NK-92 (cell line): ENCODE measurements around the gene TMEM229B.

ENCODE experiments used
- DNase-seq: peaks from one replicate; lab custom pipeline; 2025; ENCODE audit not compliant: unreplicated experiment; lab: John Stamatoyannopoulos, UW

The TMEM229B gene

DNA sequence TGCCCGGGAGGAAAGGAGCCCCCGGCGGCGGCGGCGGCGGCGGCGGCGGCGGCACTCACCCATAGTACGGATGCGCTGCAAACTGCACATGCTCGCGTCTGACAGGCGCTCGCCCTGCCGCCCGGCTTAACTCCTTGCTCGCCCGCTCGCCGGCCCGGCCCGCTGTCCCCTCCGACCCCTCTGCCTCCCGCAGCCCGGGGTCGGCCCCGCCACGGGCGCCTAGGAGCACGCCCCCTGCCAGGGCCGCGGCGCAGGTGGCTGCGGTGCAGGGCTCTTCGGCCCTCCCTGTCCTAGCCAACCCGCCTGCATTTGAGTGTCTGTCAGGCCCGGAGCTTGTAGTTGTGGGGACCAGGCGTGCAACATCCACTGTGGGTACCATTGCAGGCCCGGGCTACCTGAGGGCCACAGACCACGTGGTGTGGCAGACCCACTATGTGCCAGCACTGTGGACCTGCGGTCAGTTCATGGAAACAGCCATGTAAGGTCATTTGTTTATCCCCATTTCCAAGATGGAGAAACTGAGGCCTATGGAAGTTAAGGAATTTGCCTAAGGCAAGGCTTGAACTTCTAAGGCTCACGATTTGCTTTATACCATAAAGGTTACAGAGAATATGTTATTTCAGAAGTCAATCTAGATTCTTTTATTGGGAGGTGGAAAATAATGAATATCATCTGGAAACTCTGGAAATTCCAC lies 27.0 kb upstream of the TMEM229B start:
- no peak for DNase-seq

GRCh38 chr14:67514650-67515385 lies 26.3 kb upstream of the TMEM229B start:
- no peak for DNase-seq

- DNase-seq: no peak
Measured at GRCh38 chr14:67514203-67514607, 25.7 kb upstream of the TMEM229B start.

DNA sequence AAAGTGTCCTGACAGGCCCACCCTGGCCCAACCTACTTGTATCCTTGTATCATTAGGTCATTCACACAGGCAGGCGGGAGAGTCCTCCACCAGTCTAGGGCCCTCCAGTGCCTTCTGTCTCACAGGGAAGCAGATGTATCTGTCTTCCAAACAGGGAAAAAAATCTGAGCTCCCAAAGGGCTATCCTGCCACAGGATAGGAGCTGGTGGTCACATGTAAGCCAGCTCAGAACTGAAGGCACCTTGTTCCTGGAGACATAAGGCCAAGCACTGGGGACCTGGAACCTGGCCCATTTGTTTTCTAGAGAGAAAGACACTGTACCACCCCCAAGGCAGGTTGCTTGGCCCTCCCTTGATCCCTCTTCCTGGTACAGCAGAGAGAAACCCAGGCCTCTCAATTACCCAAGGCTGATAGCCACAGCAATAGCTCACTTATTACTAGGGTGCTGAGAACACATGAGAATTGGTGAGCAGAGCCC lies 25.1 kb upstream of the TMEM229B start:
- no peak for DNase-seq

DNA sequence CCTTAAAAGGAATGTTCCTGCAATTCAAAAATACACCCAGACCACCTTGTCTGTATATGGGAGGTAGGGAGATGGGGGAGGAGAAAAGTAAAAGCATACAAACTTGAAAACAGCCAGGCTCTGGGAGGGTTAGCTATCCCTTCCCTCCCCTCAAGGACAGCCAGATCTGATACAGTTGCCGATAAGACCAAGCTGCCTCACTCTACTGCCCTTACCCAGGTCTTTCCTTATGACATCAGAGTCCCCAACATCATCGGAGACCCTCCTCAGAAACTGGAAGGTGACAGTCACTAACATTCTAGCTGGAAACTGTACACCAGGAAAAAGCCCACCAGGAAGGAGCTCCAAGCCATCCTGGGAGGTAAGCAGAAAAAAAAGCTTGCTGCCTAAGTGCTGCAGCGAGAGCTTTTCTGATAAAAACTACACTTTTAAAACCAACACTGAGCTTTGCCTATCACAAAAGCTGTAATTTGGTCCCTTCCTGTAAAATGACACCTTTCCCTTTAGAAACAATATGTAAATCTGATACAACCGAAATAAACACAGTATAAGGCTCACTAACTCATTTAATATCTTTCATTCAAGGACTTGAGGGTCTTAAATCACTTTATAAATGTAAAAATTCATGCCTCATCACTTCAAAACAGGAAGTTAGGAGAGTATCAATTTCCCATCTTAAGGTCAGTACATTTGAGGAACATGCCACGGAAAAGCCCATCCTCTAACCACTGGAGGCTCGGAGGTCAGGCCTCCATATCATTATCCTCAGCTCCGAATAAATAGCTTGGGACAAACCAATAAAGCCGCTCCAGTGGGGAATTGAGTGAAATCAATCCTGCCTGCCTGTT lies 24.2 kb upstream of the TMEM229B start:
- no peak for DNase-seq

DNA sequence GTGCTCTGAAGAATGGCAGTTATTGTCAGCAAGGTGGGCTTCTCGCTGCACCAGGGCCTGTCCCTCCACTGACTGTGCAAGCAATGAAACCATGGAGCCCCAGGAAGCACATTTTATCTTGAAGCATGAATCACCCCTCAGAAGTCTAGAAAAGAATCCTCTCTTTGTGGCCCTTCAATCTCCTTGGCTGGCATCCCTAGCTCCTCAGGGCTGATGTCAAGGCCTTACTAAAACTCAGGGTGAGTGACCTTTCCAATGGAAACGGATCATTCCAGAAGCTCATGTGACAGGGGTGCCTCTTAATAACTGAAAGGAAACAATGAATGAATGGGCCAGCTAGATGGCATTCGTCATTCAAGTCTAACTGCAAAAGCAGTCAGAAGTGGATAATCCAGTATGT lies 22.3 kb upstream of the TMEM229B start:
- DNase-seq: no peak

- DNase-seq: no peak
Measured at GRCh38 chr14:67510121-67510520, 21.6 kb upstream of the TMEM229B start.

DNA sequence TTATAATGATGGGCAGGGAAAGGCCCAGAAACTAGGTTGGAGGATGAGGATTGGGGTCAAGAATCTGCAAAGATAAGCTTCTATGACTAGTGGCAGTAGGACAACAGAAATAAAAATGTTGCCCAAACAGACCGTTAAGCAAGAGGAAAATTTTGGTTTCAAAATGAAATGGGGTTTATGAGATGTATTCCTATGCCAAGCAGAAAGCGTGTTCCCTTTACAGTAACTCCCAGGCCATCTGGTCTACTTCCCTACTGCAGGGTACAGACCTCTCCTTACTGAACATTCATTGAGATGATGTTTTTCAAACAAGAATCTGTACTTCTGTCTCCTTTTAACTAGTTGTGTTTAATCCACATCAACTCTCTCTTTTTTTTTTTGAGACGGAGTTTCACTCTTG lies 20.4 kb upstream of the TMEM229B start:
- no peak for DNase-seq

DNA sequence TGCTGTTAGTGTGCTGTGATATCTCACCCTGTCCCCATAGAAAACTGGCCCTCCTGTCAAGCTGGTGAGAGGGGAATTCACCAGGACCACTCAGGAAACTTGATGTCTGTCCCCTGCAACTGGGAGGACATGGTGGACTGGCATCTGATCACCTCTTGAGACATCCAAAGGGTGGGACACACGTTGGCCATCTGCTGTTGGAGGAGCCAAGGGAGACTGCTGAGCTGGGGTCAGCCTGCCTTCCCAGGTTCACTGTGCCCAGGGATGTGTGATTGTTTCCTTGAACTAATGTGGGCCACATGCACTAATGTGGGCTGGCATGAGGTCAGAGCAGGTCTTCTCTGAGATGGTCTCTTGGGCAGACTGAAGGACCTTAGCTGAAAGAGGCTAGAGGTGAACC lies 16.7 kb upstream of the TMEM229B start:
- DNase-seq: no peak

DNA sequence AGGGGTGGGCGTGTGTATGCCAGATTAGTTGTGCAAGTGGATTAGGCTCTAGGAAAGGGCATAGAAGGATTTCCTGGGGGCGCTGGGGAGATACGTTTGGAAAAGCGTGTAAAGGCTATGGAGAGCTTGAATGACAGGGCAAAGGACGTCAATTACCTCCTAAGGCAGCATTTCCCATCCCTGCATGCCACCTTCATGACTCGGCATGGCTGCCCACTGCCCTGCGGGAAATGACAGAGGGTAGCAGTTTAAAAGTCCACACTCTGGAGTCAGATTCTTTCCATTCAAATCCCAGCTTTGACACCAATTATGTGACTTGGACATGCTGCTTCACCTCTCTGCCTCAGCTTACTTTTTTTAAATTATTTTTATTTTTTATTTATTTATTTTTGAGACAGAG lies 14.8 kb upstream of the TMEM229B start:
- DNase-seq: no peak

- no peak for DNase-seq
Measured at GRCh38 chr14:67502867-67503266, 14.3 kb upstream of the TMEM229B start.

DNA sequence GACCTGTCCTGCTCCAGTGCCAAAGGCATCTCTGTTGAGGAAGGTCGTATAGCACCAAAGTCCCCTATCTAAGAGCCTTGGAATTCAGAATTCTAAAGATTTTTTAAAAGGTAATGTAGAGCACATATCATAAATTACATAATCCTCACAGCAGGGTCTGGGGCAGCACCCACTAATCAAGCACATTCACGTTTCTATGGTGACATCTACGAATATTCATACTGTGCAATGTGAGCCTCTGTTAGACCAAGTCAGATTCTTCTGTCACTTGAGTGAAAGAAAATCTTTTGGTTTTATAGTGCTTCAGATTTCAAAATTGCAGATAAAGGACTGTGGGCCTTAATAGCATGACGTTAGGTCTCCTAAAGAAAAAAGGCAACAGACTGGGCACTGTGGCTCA lies 13.1 kb upstream of the TMEM229B start:
- DNase-seq: no peak

DNA sequence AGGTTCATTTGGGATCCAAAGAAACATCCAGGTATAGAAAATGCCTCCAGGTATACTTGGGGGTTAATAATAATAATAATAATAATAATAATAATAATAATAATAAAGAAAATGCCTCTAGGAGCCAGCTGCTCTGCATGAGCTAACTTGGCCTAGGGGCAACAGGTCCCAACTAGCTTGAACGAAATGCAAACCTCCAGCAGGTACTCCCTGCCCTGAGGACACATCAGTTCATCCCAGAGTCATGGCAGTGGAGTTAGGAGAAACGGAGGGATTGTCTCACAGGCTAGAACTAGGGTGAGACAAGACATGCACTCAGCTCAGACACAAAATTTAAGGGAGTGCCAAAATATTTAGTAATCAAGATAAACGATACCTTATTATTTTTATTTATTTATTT lies 12.5 kb upstream of the TMEM229B start:
- no peak for DNase-seq

DNA sequence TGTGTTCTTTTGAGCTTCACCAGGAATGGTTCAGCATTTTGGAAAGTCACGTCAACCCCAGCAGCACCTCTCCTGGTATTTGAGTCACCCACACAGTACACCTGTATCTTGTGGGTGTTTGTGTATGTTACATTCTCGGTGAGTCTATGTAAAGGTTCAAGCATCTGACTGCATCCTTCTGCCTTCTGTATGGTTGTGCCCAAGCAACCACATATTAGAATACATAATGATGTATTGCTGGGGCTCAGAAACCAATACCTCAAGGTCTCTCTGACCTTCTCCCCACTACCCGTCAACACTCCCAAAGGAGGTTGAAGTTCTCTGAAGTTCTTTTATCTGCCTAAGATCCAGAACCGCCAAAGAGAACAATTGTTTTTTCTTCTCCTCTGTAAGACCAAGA lies 9.2 kb upstream of the TMEM229B start:
- DNase-seq: no peak

- DNase-seq: no peak
Measured at GRCh38 chr14:67497216-67497615, 8.7 kb upstream of the TMEM229B start.

DNA sequence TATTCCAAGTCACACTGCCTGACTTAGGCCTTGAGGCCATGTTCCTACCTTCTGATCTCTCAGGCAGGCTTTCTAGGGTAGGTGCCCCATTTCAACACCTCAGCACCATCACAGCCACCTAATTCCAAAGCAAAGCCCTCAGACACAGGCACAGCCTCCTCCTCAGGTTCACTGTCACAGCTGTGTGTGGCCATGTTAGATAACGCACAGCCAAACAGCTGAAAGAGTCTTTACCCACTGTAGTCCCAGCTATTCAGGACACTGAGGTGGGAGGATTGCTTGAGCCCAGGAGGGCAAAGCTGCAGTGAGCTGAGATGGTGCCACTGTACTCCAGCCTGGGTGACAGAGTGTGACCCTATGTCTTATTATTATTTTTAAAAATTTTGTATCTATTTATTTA lies 7.3 kb upstream of the TMEM229B start:
- DNase-seq: no peak

GRCh38 chr14:67493092-67493717 lies 4.7 kb upstream of the TMEM229B start:
- DNase-seq: no peak

GRCh38 chr14:67492538-67492937 lies 4.0 kb upstream of the TMEM229B start:
- no peak for DNase-seq

DNA sequence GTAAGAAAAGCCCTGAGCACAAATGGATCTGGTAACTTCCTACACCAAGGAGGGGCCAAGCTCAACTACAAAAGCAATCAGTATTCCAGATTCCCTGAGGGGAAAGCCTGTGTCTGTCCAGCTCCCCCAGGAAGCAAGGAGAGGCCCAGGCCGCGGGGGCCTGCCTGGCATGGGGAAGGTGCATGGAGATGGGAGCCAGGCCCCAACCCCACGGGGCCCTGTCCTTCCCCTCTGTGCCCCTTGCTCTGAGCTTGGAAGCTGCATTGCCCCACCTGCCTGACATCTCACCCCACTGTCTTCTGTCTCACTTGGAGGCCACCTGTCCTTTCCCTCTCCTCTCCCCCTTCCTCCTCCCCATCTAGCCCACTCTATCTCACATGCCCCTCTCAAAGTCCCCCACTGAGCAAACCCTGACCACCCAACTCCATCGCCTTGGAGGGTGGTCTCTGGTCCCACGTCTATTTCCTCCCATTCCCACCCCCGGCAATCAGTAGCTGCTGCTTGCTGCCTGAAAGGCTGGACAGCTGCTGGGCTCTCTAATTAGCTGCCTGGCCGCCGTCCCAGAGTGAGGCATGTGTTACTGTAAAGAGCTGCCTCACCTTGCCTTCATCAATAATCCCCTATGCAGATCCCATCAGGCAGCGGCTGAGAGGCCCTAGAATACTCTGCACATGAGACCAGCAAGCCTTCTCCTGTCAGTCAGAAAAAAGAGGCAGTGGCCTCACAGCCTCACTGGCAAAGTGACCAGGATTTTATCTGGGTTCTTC lies 3.4 kb upstream of the TMEM229B start:
- DNase-seq: no peak

DNA sequence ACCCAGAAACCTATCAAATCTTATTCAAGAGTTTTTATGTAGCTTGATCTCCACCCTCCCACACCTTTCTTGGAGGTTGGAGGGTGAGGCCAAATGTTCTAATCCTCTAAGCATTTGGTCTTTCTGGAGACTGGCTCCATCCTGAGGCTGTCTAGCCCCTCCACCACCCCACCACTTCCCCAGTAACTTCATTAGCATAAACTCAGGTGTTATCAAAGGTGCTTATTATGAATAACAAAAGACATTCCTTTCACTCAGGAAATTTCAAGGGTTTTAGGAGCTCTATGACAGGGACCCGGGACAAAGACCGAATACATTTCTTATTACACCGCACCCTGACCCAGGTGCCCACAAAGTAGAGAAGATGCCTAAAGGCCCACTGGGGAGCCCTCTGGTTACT lies 2.8 kb upstream of the TMEM229B start:
- DNase-seq: no peak

DNA sequence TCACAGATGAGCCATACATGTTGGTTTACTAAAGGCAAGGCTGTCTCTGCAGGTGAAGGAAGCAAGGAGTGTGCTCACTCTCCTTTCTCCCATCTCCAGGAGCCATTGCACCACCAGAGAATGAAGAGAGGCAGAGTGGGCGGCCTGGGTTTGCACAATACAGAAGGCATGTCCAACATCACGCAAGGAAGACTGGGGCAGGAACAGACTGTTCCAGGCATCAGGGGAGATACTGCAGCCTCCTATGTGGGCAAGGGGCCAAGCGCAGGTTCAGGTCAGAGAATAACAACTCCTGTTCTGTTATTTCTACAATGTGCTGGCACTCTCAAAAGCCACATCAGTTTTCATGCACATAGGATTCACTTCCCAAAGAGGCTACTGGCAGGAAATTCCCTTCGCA lies 1.7 kb upstream of the TMEM229B start:
- DNase-seq: no peak
